Stimulated activated CD8-positive, alpha-beta memory T cell treated with anti-CD3 and anti-CD28 coated beads, Interleukin-12 subunit alpha, Interleukin-12 subunit beta, amount 100 ng/mL, for 1 hour (primary cell): ENCODE results near the gene CLN5.
"Not testable (repeated sequence)": the region's sequence is repeated elsewhere in the genome, so short reads cannot be mapped to it uniquely, and the experiment has no call there.

Experiments
- DNase-seq: peaks from one replicate; pipeline ENCODE4 v3.0.0-alpha.2; 2020; ENCODE audit warnings: low read depth

CLN5 gene

GRCh38 chr13:76976490-76976889 is 15.4 kb upstream of the CLN5 start:
- DNase-seq: no peak

DNA sequence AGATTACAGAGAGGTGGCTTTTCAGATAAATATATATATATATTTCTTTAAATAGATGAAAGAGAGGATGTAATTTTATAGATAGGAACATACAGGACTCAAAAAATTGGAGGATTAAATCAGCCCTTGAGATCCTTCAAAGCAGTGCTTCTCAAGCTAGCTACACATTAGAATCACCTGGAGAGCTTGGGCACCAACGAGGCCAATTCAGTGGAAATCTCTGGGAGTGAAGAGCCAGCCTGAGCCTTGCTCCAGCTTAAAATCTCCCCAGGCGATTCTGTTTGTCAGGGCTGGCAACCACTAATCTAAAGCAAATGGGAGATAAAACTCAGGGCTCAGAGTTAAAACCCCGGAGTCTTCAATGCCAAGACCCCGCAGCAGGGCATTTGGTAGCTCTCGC is 15.0 kb upstream of the CLN5 start:
- DNase-seq: no peak

- peak; percentile 73 for DNase-seq
Measured at GRCh38 chr13:76980075-76980718, 11.7 kb upstream of the CLN5 start.

DNA sequence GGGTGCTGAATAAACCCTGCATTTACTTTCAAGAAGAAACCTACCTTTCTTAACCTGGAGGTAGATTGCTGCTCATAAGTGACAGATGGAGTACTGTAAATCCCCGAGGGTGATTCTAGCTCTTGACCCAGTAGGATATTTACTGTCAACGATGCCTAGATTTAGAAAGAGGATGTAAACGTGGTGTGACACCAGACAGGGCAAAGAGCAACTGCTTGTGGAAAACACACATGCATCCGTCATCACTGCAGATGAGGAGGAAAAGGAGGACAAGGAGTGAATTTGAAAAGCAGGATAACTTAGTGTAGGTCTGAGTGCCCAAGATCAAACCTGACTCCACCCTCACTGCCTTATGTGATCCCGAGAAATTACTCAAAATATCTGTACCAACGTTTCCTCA is 9.8 kb upstream of the CLN5 start:
- no peak for DNase-seq

- no peak for DNase-seq
Measured at GRCh38 chr13:76983676-76984075, 8.2 kb upstream of the CLN5 start.

DNA sequence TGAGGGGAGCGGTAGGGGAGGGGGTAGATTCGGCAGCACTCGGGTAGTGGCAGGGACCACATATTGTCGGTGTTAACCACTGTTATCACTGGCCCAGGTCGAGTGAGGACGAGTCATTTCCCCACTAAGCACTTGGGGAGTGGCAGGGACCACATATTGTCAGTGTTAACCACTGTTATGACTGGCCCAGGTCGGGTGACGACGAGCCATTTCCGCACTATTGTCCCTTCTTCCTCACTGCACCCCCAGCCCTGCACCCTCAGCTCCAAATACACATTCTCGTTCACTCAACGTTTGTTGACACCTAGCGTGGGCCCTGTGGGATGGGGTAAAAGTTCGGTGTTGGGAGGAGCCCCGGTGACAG is 467 bp upstream of the CLN5 start:
- peak; percentile 60 for DNase-seq

- DNase-seq: no peak
Measured at GRCh38 chr13:76992548-76993001, 694 bp downstream of the CLN5 start.

GRCh38 chr13:76993021-76993420 is 1.1 kb downstream of the CLN5 start:
- DNase-seq: no peak

DNA sequence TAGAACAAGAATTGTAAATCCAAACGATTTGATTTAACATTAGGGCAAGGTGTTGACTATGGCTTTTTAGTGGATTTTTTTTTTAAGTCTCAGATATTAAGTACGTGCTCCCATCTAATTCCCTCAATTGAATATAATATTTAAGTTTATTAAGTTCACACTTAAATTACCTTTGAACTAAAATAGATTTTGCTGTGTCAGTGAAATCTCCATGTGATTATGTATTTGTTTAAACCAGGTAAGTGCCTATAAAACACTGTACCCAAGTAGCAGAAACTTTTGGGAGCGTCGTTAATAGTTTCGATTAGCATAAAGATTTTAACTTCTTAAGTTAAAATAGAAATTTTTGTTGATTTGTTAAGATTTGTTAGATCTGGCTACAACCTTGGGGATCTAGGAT is 1.6 kb downstream of the CLN5 start:
- DNase-seq: no peak

GRCh38 chr13:76994281-76994680 is 2.4 kb downstream of the CLN5 start:
- no peak for DNase-seq

DNA sequence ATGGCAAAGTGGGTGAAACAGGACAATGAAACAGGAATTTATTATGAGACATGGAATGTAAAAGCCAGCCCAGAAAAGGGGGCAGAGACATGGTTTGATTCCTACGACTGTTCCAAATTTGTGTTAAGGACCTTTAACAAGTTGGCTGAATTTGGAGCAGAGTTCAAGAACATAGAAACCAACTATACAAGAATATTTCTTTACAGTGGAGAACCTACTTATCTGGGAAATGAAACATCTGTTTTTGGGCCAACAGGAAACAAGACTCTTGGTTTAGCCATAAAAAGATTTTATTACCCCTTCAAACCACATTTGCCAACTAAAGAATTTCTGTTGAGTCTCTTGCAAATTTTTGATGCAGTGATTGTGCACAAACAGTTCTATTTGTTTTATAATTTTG is 8.6 kb downstream of the CLN5 start:
- no peak for DNase-seq

DNA sequence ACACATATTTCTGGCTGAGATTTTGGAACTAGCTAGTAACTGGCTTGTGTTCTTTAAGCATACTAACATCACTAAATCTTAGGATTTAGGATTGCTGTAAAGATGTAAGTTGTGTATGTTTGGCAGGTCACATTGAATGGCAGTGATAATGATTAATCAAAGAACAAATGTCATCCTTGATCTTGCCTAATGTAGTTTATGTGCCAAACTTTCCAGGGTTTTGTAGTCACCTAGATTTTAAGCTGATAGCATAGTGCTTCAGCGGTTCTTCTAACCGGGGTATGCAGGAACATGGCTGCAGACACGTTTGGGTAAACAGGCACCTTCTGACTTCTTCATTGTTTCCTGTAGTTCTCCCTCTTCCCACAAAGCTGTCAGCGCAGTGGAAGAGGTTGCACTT is 9.7 kb downstream of the CLN5 start:
- DNase-seq: no peak

GRCh38 chr13:77001963-77002587 is 10.2 kb downstream of the CLN5 start:
- DNase-seq: no peak

- DNase-seq: no peak
Measured at GRCh38 chr13:77002590-77003190, 10.8 kb downstream of the CLN5 start.

- DNase-seq: not testable (repeated sequence)
Measured at GRCh38 chr13:77008337-77008736, 16.5 kb downstream of the CLN5 start.

GRCh38 chr13:77009011-77009410 is 17.1 kb downstream of the CLN5 start:
- no peak for DNase-seq

GRCh38 chr13:77009719-77010118 is 17.8 kb downstream of the CLN5 start:
- not testable (repeated sequence) for DNase-seq

GRCh38 chr13:77013853-77014542 is 22.1 kb downstream of the CLN5 start:
- DNase-seq: no peak

DNA sequence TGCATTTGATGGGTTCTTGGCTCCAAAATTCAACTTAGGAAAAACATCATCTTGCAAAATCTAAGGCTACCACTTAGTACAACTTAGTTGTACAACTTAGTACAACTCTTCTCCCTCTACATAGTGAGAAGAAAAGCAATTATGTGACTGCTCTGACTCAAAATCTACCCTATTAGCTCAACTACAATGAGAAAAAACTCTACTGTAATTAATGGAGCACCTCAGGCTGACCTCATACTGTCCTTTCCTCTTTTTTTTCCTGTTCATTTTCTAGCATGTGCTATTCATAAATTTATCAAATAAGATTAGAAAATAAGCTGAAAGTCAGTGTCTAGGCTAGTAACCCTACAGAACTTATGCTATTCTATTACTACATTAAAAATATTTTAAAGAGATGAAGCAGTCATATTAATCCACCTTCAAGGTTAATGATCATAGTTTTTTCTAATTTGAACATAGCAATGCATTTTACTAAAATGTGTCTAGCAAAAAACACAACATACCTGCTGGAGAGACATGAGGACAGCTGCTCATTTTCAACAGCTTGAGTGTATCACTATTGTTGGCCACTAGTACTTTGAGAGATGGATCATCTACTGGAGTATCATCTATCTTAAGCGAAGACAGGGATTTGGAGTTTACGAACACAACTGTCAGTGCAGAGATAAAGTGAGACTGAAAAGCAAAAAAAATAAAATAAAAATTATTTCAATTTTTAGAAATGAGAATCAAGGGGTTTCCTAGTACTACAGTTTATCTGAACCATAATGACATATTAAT is 23.2 kb downstream of the CLN5 start:
- DNase-seq: no peak

DNA sequence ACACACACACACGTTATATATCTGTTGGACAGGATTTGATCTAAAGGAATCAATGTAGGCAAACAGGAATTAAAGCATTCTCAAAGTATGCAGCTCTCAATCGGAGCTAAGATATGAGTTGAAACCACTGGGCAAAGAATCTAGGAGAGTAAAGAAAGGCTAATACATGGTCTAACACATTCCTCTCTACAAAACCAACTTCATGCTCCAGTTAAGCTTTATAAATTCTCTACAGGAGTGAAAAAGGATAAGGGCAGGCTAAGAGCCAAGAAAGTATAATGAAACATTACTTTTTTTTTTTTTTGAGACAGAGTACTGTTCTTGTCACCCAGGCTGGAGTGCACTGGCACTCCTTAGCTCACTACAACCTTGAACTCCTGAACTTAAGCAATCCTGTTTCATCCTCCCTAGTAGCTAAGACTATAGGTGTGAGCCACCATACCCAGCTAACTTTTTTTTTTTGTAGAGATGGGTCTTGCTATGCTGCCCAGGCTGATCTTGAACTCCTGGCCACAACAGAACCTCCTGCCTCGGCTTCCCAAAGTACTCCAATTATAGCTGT is 24.5 kb downstream of the CLN5 start:
- no peak for DNase-seq

DNA sequence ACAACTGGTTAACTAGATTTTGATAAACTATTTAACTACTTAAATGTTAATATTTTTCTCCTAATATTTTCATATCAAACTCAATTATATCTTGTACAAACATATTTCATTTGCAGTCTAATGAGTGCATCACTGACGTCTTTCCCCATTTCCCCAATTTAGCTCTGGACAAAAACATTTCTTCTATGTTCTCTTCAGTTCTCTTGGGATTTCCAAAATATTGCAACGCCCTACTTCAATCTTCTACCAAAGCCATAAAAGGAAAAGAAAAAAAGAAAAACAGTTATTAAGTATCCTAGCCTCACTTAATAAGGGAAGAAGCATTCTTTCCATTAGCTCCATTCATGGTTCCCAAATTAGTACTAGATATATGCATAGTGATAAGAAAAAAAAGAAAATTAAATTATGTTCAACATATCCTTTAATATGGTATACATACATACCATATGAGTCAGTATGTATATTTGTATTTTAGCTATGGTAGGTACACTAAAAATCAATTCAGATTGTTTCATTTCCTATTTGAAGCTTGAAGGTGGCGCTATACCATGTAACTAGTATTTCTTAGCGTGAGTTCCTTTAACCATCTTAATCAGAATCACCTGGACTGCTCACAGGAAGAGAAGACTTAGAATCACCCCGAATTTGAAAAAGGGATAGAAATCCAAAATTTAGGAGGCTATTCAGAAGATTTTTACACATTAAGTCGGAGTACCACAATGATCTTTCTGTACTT is 25.2 kb downstream of the CLN5 start:
- no peak for DNase-seq
